H1 (cell line): ENCODE results near the gene MELK. TPM values are rescaled to one million over a fixed set of nuclear protein-coding genes. Genes with fewer than 3 reads are reported as not detected.

Experiments
- CHD7 ChIP-seq: fragments of 300-600 bp; sonication (generic); IDR thresholded peaks from 2 replicates; pipeline ENCODE4 v1.7.1; 2012; ENCODE audit warnings: low read length, moderate library complexity, mild to moderate bottlenecking, inconsistent platforms; ENCODE audit not compliant: insufficient replicate concordance
- EP300 ChIP-seq, 2 experiments: IDR thresholded peaks; 1 replicate in 1 of 2; 2 replicates in 1 of 2; pipeline ENCODE4 v1.6.1; 2011 to 2012; ENCODE audit warnings: low read depth in 2 of 2, low read length in 2 of 2, mild to moderate bottlenecking in 2 of 2, borderline replicate concordance in 1 of 2, inconsistent platforms in 1 of 2, moderate library complexity in 1 of 2
- NRF1 ChIP-seq: IDR thresholded peaks from 2 replicates; pipeline ENCODE4 v1.6.1; 2011; ENCODE audit warnings: mild to moderate bottlenecking, low read depth, low read length, improper control_type of control experiment
- ZNF274 ChIP-seq: IDR thresholded peaks from 2 replicates; pipeline ENCODE4 v1.7.0; 2012; ENCODE audit warnings: low read length, borderline replicate concordance; ENCODE audit errors: extremely low read depth
- polyA plus RNA-seq, 7 experiments: library from polyadenylated mRNA; depleted of rRNA in 3 of 7; stranded (reverse) in 5 of 7; unstranded in 2 of 7; fragments of >200 nt in 5 of 7; fragments of 200-250 nt in 2 of 7; gene quantifications; 1 replicate in 5 of 7; 2 replicates in 1 of 7; 4 replicates in 1 of 7; pipeline versions ENCODE4 v1.2.1 to v1.2.3, GENCODE V29; 2011 to 2013; ENCODE audit warnings: missing spikeins in 2 of 7, mixed read lengths in 2 of 7
- total RNA-seq: library from RNA; stranded (reverse); fragmentation: NEBNext Ultra II Directional; extraction: Animal tissue kit (Norgen Biotek cat#: 25700); gene quantifications from 2 replicates; pipeline ENCODE4 v1.2.1, GENCODE V29; 2021

Gene MELK
- total and polyA plus RNA-seq, 2 of the 8 experiments (the other 6 are each of a cell fraction or from before 2014, with no cell fraction given), result 26.2 to 53.1 TPM

DNA sequence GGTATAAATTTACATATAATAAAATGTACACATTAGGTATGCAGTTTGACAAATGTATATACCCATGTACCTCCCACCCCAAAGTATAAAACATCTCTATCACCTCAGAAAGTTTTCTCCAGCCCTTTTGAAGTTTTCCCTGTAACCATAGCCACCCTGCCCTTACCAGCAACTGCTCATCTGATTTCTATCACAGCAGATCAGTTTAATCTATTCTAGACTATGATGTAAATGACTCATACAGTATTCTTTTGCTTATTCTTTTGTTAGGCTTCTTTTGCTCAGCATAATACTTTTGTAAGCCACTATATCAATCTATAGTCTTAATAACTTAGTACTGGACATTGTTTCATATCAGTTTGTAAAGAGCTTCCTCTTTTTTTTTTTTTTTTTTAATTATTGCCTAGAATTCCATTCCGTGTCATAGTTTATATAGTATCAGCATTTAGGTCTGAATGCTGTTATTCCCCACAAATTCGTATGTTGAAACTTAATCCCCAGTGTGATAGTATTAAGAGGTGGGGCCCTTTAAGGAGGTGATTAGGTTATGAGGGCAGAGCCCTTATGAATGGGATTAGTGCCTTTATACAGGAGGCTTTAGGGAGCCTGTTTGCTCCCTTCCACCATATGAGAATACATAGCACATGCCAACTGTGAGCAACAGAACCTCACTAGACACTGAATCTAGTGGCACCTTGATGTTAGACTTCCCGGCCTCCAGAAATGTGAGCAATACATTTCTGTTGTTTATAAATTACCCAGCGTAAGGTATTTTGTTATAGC, 20.3 kb downstream of the MELK start (continued):
- TF ChIP-seq ZNF274 (no peak), EP300 (IDR thresholded peaks at IDR 0.05; ENCODE audit: borderline replicate concordance in 1 of 2, low read depth in 2 of 2, low read length in 2 of 2) (no peak), CHD7 (no peak), NRF1 (no peak)
